IPS-15b (cell line): Measurements from ENCODE around the gene ZNF587.
A peak's percentile ranks its signal among the peaks of the same experiment; 100 is the strongest.
"Not testable (repeated sequence)": the region's sequence is repeated elsewhere in the genome, so short reads cannot be mapped to it uniquely, and the experiment has no call there.

Source experiments
- H3K27me3 ChIP-seq: one replicate; pipeline ENCODE4 v1.6.1; 2013; ENCODE audit warnings: low read length; ENCODE audit not compliant: control insufficient read depth, insufficient read depth
- H3K36me3 ChIP-seq: one replicate; pipeline ENCODE4 v1.6.1; 2013; ENCODE audit warnings: low read length; ENCODE audit not compliant: control insufficient read depth, insufficient read depth
- H3K4me1 ChIP-seq: one replicate; pipeline ENCODE4 v1.6.1; 2013; ENCODE audit warnings: mild to moderate bottlenecking, low read length; ENCODE audit not compliant: control insufficient read depth, insufficient read depth
- H3K4me3 ChIP-seq: one replicate; pipeline ENCODE4 v1.5.1; 2013; ENCODE audit warnings: low read depth, low read length
- H3K9ac ChIP-seq: one replicate; pipeline ENCODE4 v1.6.1; 2013; ENCODE audit warnings: low read depth, mild to moderate bottlenecking, low read length
- H3K9me3 ChIP-seq: one replicate; pipeline ENCODE4 v1.6.1; 2013; ENCODE audit warnings: mild to moderate bottlenecking, low read length; ENCODE audit not compliant: control insufficient read depth, insufficient read depth

ZNF587 gene

DNA sequence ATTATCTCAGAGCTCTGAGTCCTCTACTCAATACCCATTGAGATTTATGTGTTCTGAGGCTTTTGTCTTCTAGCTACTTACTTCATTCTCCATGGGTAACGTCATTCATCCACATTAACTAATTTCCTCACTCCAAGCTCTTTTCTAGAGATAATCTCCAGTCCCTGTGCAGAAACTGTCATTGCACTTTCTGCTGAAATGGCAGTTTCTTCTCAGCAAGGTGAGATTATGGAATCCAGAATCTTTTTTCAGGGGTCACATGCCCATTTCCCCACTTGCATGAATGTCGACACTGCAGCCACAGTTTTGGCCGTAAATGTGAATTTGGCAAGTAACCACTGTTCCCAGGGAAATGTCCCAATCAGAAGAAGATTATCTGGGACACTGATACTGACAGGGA, 12.7 kb downstream of the ZNF587 start:
- H3K36me3 ChIP-seq: peaks cover 34% of the 10 kb centered on the region
- not testable (repeated sequence) for H3K9ac ChIP-seq, H3K9me3 ChIP-seq, H3K4me1 ChIP-seq, H3K27me3 ChIP-seq, H3K4me3 ChIP-seq

DNA sequence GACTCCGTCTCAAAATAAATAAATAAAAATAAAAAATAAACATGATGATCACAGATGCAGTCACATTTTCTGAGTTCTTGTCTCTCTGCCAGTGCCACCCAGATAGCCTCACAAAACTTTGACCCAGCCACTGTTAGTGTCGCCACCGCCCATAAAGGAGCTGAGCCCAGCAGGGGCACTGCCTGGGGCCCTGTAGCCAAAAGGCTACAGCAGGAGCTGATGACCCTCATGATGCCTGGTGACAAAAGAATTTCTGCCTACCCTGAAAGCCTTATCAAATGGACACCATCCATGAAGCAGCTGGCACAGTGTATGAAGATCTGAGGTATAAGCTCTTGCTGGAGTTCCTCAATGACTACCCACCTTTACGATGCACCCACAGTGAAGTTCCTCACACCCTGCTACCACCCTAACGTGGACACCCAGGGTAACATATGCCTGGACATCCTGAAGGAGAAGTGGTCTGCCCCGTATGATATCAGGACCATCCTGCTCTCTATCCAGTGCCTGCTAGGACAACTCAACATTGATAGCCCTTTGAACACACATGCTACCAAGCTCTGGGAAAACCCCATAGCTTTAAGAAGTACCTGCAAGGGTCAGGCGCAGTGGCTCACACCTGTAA, 18.3 kb downstream of the ZNF587 start:
- peaks cover 34% of the 10 kb centered on the region for H3K36me3 ChIP-seq
- peaks cover 9% of the 10 kb centered on the region for H3K9me3 ChIP-seq

DNA sequence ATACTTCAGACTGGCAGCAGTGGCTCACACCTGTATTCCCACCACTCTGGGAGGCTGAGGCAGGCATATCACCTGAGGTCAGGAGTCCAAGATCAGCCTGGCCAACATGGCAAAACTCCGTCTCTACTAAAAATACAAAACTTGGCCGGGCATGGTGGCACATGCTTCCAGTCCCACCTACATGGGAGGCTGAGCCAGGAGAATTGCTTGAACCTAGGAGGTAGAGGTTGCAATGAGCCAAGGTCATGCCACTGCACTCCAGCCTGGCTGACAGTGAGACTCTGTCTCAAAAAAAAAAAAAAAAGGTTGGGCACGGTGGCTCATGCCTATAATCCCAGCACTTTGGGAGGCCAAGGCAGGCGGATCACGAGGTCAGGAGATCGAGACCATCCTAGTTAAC, 20.0 kb downstream of the ZNF587 start:
- Histone ChIP-seq H3K36me3 (peaks cover 49% of the 10 kb centered on the region), H3K9me3 (peaks cover 21% of the 10 kb centered on the region)
- H3K9ac ChIP-seq, H3K4me3 ChIP-seq, H3K27me3 ChIP-seq, H3K4me1 ChIP-seq: not testable (repeated sequence)

More for the DNA sequence above, 18.3 kb downstream of the ZNF587 start:
- no peaks in the 10 kb centered on the region for H3K27me3 ChIP-seq
- H3K4me1 ChIP-seq: peaks cover 2% of the 10 kb centered on the region
- no peak overlapping the region for H3K4me3 ChIP-seq
- no peak overlapping the region for H3K9ac ChIP-seq

DNA sequence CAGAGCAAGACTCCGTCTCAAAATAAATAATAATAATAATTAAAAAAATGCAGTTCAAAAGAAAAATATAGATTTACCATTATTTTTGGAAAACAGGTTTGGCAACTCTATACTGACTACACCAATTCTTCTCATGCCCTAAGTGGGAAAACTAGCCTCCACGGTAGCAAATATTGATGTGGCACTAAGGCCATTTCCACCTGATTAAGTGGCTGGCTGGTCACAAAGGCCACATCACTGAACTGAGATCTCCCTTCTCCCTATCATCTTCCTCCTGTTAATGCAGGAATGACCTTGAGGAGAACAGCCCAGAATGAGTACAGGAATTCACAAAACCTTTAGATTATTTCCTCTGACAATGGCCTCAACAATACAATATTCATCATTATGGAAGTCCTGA, 20.6 kb downstream of the ZNF587 start:
- H3K4me3 ChIP-seq: no peak overlapping the region
- peaks cover 2% of the 10 kb centered on the region for H3K4me1 ChIP-seq
- no peak overlapping the region for H3K9ac ChIP-seq
- peaks cover 49% of the 10 kb centered on the region for H3K36me3 ChIP-seq
- H3K27me3 ChIP-seq: no peaks in the 10 kb centered on the region
- peaks cover 21% of the 10 kb centered on the region for H3K9me3 ChIP-seq

DNA sequence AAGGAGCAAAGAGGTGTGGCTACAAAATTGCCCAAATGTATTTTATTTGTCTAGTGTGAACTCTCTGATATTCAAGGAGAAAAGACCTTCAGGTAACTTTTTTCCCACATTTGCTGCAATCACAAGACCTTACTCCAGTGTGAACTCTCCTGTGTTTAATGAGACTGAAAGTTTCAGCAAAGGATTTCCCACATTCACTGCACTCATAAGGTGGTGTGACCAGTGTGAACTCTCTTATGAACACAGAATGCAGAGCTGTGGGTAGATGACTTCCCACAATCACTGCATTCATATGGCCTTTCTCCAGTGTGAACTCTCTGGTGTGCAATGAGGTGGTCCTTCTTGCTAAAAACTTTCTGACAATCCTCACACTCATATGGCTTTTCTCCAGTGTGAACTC, 22.8 kb downstream of the ZNF587 start:
- H3K9me3 ChIP-seq: peaks cover 25% of the 10 kb centered on the region
- H3K36me3 ChIP-seq: peaks cover 61% of the 10 kb centered on the region
- no peaks in the 10 kb centered on the region for H3K27me3 ChIP-seq
- peaks cover 2% of the 10 kb centered on the region for H3K4me1 ChIP-seq
- no peak overlapping the region for H3K4me3 ChIP-seq
- H3K9ac ChIP-seq: no peak overlapping the region

DNA sequence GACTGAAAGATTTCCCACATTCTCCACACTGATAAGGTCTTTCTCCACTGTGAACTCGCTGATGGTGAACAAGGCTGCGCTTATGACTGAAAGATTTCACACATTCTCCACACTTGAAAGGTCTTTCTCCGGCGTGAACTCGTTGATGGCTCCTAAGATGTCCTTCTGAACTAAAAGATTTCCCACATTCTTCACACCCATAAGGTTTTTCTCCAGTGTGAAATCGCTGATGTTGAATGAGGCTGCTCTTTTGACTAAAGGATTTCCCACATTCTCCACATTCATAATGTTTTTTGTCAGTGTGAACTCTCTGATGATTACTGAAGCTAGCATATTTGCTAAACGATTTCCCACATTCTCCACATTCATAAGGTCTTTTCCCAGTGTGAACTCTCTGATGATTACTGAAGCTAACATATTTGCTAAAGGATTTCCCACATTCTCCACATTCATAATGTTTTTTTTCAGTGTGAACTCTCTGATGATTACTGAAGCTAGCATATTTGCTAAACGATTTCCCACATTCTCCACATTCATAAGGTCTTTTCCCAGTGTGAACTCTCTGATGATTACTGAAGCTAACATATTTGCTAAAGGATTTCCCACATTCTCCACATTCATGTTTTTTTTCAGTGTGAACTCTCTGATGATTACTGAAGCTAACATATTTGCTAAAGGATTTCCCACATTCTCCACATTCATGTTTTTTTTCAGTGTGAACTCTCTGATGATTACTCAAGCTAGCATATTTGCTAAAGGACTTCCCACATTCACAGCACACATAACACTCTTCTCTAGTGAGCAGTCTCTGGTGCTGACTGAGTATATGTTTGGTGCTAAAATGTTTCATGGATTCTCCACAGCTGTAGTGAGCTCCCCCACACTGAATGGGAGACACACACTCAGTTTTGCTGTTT, 24.5 kb downstream of the ZNF587 start:
- not testable (repeated sequence) for H3K9ac ChIP-seq, H3K4me3 ChIP-seq, H3K4me1 ChIP-seq, H3K27me3 ChIP-seq
- Histone ChIP-seq H3K9me3 (peaks cover 25% of the 10 kb centered on the region), H3K36me3 (peaks cover 64% of the 10 kb centered on the region)

DNA sequence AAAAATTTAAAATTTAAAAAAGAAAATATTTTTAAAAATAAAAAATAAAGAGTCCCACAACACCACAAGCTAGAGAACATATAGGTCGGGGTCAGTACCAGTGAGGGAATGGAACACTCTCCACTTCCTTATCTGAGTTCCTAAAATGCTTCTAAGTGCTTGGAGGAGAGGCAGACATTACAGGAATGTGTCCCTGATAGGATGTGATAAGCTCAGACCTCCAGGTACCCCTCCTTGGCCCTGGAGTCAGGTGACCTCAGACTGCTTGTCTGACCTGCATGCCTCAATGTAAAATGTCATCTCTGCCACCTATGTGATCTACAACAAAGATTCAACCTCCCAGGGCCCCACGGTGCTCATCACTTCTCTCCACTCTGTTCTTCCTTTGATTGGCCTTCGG, 36.4 kb downstream of the ZNF587 start:
- Histone ChIP-seq H3K36me3 (peaks cover 18% of the 10 kb centered on the region), H3K9me3 (no peaks in the 10 kb centered on the region), H3K4me3 (peak overlapping the region; percentile 55), H3K9ac (no peak overlapping the region), H3K4me1 (peaks cover 4% of the 10 kb centered on the region), H3K27me3 (no peaks in the 10 kb centered on the region)

DNA sequence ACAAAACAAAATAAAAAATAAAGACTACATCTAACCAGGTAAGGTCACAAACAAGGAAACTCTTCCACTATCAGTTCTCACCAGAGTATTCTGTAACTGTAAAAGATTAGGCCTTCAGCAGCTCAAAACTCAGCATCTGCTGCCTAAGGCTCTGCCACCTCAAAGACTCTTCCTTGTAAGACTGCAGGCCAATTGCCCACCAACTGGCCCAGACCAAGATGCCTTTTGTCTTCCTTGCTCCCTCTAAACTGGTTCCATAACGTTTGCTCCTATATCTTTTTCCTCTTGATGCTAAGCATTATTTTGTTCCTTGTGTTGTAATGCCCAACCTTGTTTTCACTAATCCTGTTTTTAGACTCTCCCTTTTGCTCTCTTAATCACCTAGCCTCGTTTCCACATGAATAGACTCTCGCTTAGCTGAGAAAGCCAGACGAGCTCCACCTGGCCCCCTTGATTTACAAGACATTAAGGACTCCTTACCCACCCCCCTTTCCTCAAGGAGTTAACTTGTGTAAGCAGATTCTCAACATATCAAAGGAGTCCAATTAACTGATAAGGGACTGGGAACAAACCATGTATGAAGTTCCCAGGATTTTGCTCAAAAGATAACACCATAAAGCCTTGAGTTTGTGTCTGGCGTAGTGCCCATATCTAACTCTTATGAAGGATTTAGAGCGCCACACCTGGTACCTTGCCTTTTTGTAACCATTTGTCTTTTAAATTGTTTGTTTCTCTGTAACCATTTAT, 37.7 kb downstream of the ZNF587 start:
- H3K36me3 ChIP-seq: peaks cover 18% of the 10 kb centered on the region
- H3K9me3 ChIP-seq: no peaks in the 10 kb centered on the region
- H3K9ac ChIP-seq: peak overlapping the region; percentile 99
- no peaks in the 10 kb centered on the region for H3K27me3 ChIP-seq
- H3K4me3 ChIP-seq: peak overlapping the region; percentile 81
- H3K4me1 ChIP-seq: peaks cover 6% of the 10 kb centered on the region

DNA sequence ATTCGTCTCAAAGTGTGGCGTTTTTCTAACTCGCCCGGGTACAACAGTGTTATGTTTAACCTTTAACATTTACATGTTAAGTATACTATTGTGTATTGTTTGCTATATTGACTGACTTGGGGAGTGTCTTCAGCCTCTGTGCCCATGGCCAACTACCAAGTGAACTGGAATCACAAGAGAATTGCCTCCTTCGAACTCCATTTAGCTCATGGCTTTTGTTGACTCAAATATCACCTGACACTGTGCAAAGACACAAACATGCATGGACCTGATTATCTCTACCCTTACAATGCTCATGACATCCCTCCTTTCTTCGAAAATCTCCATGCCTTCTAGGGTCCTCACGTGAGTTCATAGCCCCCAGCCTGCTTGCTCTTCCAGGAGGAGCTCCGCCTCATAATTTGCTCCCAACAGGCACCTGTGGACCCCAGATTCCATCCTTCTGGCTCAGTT, 38.5 kb downstream of the ZNF587 start:
- no peaks in the 10 kb centered on the region for H3K9me3 ChIP-seq
- H3K27me3 ChIP-seq: no peaks in the 10 kb centered on the region
- H3K9ac ChIP-seq: peak overlapping the region; percentile 99
- H3K4me3 ChIP-seq: peak overlapping the region; percentile 81
- H3K36me3 ChIP-seq: peaks cover 18% of the 10 kb centered on the region
- peaks cover 10% of the 10 kb centered on the region for H3K4me1 ChIP-seq

DNA sequence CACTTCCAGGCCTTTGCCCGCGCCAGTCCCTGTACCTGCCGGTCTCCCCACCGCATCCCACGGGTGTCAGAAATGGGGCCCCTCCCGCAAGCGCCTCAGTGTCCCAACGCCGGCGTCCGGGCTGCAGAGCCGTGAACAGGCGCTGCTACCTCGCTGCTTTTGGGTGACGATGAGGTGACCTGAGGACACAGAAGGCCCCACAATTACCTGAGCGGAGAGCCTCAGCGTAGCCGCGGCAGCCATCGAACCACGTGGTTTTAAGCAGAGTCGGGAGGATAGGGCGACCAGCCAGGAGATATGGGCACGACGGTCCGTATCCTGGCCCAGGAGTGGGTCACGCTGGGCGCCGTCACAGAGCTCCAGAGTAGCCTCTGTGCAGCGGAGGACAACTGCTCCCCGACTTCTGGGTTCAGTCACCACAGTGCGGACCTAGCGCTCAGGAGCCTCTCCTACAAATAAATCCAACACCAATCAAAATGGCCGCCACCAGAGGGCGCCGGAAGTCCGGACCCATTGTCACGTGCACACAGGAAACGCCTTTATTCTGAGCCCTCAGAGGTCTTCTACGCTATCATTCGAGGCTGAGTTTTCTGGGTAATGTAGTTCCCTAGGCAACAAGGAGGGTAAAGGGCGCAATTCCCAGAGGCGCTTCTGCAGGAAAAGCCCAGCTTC, 39.0 kb downstream of the ZNF587 start, which contains the start of gene ZNF814:
TSS of gene ZNF814 (minus strand) at position 478 of the 672 bp plus-strand sequence. CDS start at position 243, 235 bp downstream.
- peak within 1 kb of the TSS; percentile 81 for H3K4me3 ChIP-seq
- peak within 1 kb of the TSS; percentile 99 for H3K9ac ChIP-seq
- peaks cover 10% of the 10 kb centered on the region for H3K4me1 ChIP-seq
- peaks cover 18% of the 10 kb centered on the region for H3K36me3 ChIP-seq
- H3K27me3 ChIP-seq: no peaks in the 10 kb centered on the region
- no peaks in the 10 kb centered on the region for H3K9me3 ChIP-seq

DNA sequence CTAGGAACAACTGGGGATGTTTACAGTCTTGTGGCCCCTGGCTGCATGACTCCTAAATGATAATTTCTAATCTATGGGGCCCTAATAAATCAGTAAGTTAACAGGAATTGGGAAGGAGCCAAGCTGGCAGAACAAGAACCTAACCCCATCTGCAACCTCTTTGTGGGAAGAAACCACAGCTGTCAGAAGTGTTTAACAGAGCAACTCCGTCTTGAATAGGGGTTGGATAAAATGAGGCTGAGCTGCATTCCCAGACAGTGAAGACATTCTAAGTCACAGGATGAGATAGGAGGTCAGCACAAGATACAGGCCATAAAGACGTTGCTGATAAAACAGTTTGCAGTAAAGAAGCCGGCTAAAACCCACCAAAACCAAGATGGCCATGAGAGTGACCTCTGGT, 41.0 kb downstream of the ZNF587 start:
- H3K9me3 ChIP-seq, H3K9ac ChIP-seq, H3K27me3 ChIP-seq, H3K36me3 ChIP-seq, H3K4me3 ChIP-seq, H3K4me1 ChIP-seq: not testable (repeated sequence)
